ENCODE results near the gene SNX11.

SNX11 gene

DNA sequence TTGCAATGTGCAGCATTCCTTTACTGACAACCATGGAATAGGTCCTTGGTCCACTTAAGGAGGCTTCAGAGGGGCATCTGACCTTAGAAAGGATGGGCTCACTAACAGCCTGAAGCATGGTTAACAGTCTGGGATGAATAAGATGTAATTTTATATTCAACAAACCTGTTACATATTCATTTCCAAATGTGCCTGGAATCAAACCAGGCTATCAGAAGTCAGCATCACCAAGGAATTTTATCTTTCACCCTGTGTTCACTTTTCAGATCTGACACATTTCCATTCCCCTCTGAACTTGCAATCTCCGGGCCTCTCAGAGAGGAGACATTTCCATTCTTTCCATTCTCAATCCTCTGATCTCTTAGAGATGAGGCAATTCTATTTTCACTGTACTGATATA lies 62.4 kb downstream of the SNX11 start:
- DNase-seq, result no peak
